Endothelial cell of umbilical vein (primary cell): Measurements from ENCODE around the gene ZDHHC13. TPM values are rescaled to one million over a fixed set of nuclear protein-coding genes. Genes with fewer than 3 reads are reported as not detected.

Experiments
- BruUV-seq: library from RNA; stranded (reverse); fragments of 400-500 nt; replicated peaks from 2 replicates; lab custom pipeline; 2021; lab: Mats Ljungman, UMichigan
- CTCF ChIA-PET: fragments of 300-600, 350-600 bp; sonication (Branson Sonifier 250); formaldehyde crosslinking; loops from one replicate; lab custom pipeline; 2021; ENCODE audit warnings: antibody characterized with exemption, inconsistent platforms; lab: Charles Lee
- POLR2A ChIA-PET: fragments of 300-600, 350-600 bp; sonication (Branson Sonifier 250); formaldehyde crosslinking; loops from one replicate; lab custom pipeline; 2021; ENCODE audit warnings: antibody characterized with exemption, inconsistent platforms; lab: Charles Lee
- DNase-seq: peaks from one replicate; pipeline ENCODE4 v3.0.0-alpha.2; 2011; ENCODE audit warnings: low read depth, low spot score
- FAIRE-seq: peaks from 2 replicates; lab custom pipeline; 2011; peaks lifted over from hg19 to GRCh38; lab: Jason Lieb, UNC
- H2AFZ ChIP-seq: 2 replicates; pipeline ENCODE4 v1.6.0; 2012; ENCODE audit warnings: low read depth, low read length, control low read depth, inconsistent platforms
- H3K27ac ChIP-seq: 2 replicates; pipeline ENCODE4 v1.5.1; 2011; ENCODE audit warnings: low read depth, mild to moderate bottlenecking, control low read depth, low read length, moderate library complexity; ENCODE audit not compliant: insufficient read depth
- H3K27me3 ChIP-seq, 2 experiments: 2 replicates each; pipeline versions ENCODE4 v1.6.0 to v1.6.1; 2011; ENCODE audit warnings: low read length in 2 of 2, mixed read lengths in 1 of 2; ENCODE audit not compliant: control insufficient read depth in 2 of 2, insufficient read depth in 2 of 2
- H3K36me3 ChIP-seq, 2 experiments: 2 replicates in 1 of 2; 3 replicates in 1 of 2; pipeline ENCODE4 v1.5.1; 2011; ENCODE audit warnings: low read length in 2 of 2, mild to moderate bottlenecking in 1 of 2, moderate library complexity in 1 of 2; ENCODE audit not compliant: control insufficient read depth in 2 of 2, insufficient read depth in 2 of 2; ENCODE audit errors: extremely low read depth in 1 of 2
- H3K4me1 ChIP-seq: 3 replicates; pipeline ENCODE4 v1.5.1; 2011; ENCODE audit warnings: mild to moderate bottlenecking, low read length; ENCODE audit not compliant: control insufficient read depth, insufficient read depth; ENCODE audit errors: extremely low read depth
- H3K4me2 ChIP-seq: 2 replicates; pipeline ENCODE4 v1.6.1; 2011; ENCODE audit warnings: low read length, control low read depth, mixed read lengths; ENCODE audit not compliant: insufficient read depth
- H3K4me3 ChIP-seq, 3 experiments: fragments of 200-600 bp in 1 of 3; sonication (generic), shearing (Covaris generic) in 1 of 3; replicated peaks in 1 of 3; 2 replicates each; pipeline ENCODE4 v1.5.1; 2011 to 2016; ENCODE audit warnings: control low read depth in 3 of 3, low read length in 3 of 3, mild to moderate bottlenecking in 2 of 3, inconsistent platforms in 1 of 3, low read depth in 1 of 3, moderate library complexity in 1 of 3; ENCODE audit not compliant: insufficient read depth in 1 of 3
- H3K79me2 ChIP-seq: 2 replicates; pipeline ENCODE4 v1.6.0; 2012; ENCODE audit warnings: low read length, inconsistent platforms; ENCODE audit not compliant: control insufficient read depth, insufficient read depth
- H3K9ac ChIP-seq: replicated peaks from 2 replicates; pipeline ENCODE3; 2011; ENCODE audit warnings: low read length, control low read depth; ENCODE audit not compliant: insufficient read depth; ENCODE audit errors: extremely low read depth
- H3K9me1 ChIP-seq: replicated peaks from 3 replicates; pipeline ENCODE4 v1.6.0; 2011; ENCODE audit warnings: mild to moderate bottlenecking, low read length; ENCODE audit not compliant: control insufficient read depth, insufficient read depth; ENCODE audit errors: extremely low read depth
- H3K9me3 ChIP-seq: replicated peaks from 2 replicates; pipeline ENCODE4 v1.5.1; 2012; ENCODE audit warnings: low read length, inconsistent platforms; ENCODE audit not compliant: control insufficient read depth, insufficient read depth
- H4K20me1 ChIP-seq: replicated peaks from 2 replicates; pipeline ENCODE3; 2011; ENCODE audit warnings: mild to moderate bottlenecking, low read length; ENCODE audit not compliant: control insufficient read depth, insufficient read depth; ENCODE audit errors: extremely low read depth
- EZH2 ChIP-seq: IDR thresholded peaks from 2 replicates; pipeline ENCODE4 v1.6.1; 2012; ENCODE audit warnings: borderline replicate concordance, low read depth, mild to moderate bottlenecking, moderate library complexity, low read length, inconsistent platforms; ENCODE audit not compliant: severe bottlenecking
- FOS ChIP-seq: IDR thresholded peaks from 2 replicates; pipeline ENCODE4 v1.6.1; 2011; ENCODE audit warnings: mild to moderate bottlenecking, low read length, moderate library complexity, borderline replicate concordance; ENCODE audit not compliant: insufficient read depth
- GATA2 ChIP-seq: IDR thresholded peaks from 2 replicates; pipeline ENCODE4 v1.7.0; 2011; ENCODE audit warnings: low read depth, mild to moderate bottlenecking, moderate library complexity, mixed read lengths, low read length; ENCODE audit not compliant: insufficient read length, insufficient read depth
- JUN ChIP-seq: IDR thresholded peaks from 2 replicates; pipeline ENCODE4 v1.6.1; 2011; ENCODE audit warnings: borderline replicate concordance, low read depth; ENCODE audit not compliant: insufficient read length, insufficient read depth
- MYC ChIP-seq: IDR thresholded peaks from one replicate; pipeline ENCODE4 v1.6.1; 2011; ENCODE audit warnings: mild to moderate bottlenecking, low read depth, low read length
- POLR2A ChIP-seq: IDR thresholded peaks from 2 replicates; pipeline ENCODE4 v1.6.1; 2012; ENCODE audit warnings: low read depth, mild to moderate bottlenecking, control low read depth, low read length
- POLR2AphosphoS5 ChIP-seq: IDR thresholded peaks from 2 replicates; pipeline ENCODE4 v1.6.1; 2012; ENCODE audit warnings: low read depth, mild to moderate bottlenecking, control low read depth, low read length, moderate library complexity; ENCODE audit not compliant: insufficient read depth
- dilution Hi-C: fragments of 300-500 bp; cut with MboI; formaldehyde crosslinking; loops from one replicate; pipeline ENCODE4 v1.15.0; 2019; ENCODE audit warnings: low sequenced_read_pairs; ENCODE audit not compliant: extremely low pct_ligation_motif_present
- intact Hi-C: fragments of 100-400 bp; cut with micrococcal nuclease; formaldehyde crosslinking; loops from one replicate; pipeline ENCODE4 v1.10.0; 2022
- polyA plus RNA-seq, 4 experiments: library from polyadenylated mRNA; depleted of rRNA in 3 of 4; stranded (reverse) in 3 of 4; unstranded in 1 of 4; fragments of >200 nt; gene quantifications; 2 replicates each; pipeline versions ENCODE4 v1.2.1 to v1.2.3, GENCODE V29; 2011 to 2012; ENCODE audit warnings: missing spikeins in 1 of 4
- total RNA-seq: library from RNA; stranded (reverse); gene quantifications from 2 replicates; pipeline ENCODE4 v1.2.3, GENCODE V29; 2021
- TF ChIP-seq, protein P1 (sequence below), 2 donors: IDR thresholded peaks; 1 replicate in 1 of 2; 2 replicates in 1 of 2; pipeline ENCODE4 v1.5.1; 2011; ENCODE audit warnings: low read length in 2 of 2, mild to moderate bottlenecking in 2 of 2, moderate library complexity in 2 of 2, control low read depth in 1 of 2, inconsistent platforms in 1 of 2, low read depth in 1 of 2; ENCODE audit not compliant: insufficient read depth in 1 of 2; ENCODE audit errors: extremely low read depth in 1 of 2

Gene ZDHHC13
- total and polyA plus RNA-seq, 2 donors (not counting 3 experiments of a cell fraction or from before 2014, with no cell fraction given) = 37.4 to 52.9 TPM

GRCh38 chr11:19187114-19187832, 70.3 kb downstream of the ZDHHC13 start:
- BruUV-seq = no TSS peak
- POLR2A ChIA-PET = no interaction called here
- intact Hi-C loops = no loop called here

GRCh38 chr11:19187833-19188258, 70.9 kb downstream of the ZDHHC13 start:
- no peaks in the 10 kb centered on the region for H3K36me3 ChIP-seq
- no peaks in the 10 kb centered on the region for H3K4me1 ChIP-seq
- no peak overlapping the region for H2AFZ ChIP-seq
- TF ChIP-seq POLR2AphosphoS5 (no peak), JUN (no peak), EZH2 (no peak), FOS (no peak), MYC (no peak)
- TF ChIP-seq, protein P1, sequence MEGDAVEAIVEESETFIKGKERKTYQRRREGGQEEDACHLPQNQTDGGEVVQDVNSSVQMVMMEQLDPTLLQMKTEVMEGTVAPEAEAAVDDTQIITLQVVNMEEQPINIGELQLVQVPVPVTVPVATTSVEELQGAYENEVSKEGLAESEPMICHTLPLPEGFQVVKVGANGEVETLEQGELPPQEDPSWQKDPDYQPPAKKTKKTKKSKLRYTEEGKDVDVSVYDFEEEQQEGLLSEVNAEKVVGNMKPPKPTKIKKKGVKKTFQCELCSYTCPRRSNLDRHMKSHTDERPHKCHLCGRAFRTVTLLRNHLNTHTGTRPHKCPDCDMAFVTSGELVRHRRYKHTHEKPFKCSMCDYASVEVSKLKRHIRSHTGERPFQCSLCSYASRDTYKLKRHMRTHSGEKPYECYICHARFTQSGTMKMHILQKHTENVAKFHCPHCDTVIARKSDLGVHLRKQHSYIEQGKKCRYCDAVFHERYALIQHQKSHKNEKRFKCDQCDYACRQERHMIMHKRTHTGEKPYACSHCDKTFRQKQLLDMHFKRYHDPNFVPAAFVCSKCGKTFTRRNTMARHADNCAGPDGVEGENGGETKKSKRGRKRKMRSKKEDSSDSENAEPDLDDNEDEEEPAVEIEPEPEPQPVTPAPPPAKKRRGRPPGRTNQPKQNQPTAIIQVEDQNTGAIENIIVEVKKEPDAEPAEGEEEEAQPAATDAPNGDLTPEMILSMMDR (IDR thresholded peaks at IDR 0.05; ENCODE audit: extremely low read depth in 1 of 2, insufficient read depth in 1 of 2, low read depth in 1 of 2, low read length in 2 of 2) = no peak
- H3K4me2 ChIP-seq = no peak overlapping the region
- CTCF ChIA-PET = no interaction called here
- no peak overlapping the region for H3K4me3 ChIP-seq
- no peak overlapping the region for H3K9ac ChIP-seq
- intact Hi-C loops = no loop called here
- no peak for FAIRE-seq
- H3K27me3 ChIP-seq = no peaks in the 10 kb centered on the region
- no peaks in the 10 kb centered on the region for H3K9me3 ChIP-seq
- no TSS peak for BruUV-seq
- dilution Hi-C loops = no loop called here
- H4K20me1 ChIP-seq = no peaks in the 10 kb centered on the region
- no peak for DNase-seq
- POLR2A ChIA-PET = no interaction called here
- H3K27ac ChIP-seq = no peak overlapping the region
- no peaks in the 10 kb centered on the region for H3K79me2 ChIP-seq
- H3K9me1 ChIP-seq = no peaks in the 10 kb centered on the region

More at GRCh38 chr11:19187114-19187832, 70.3 kb downstream of the ZDHHC13 start:
- CTCF ChIA-PET = interaction anchor here (0.9 kb wide), 1 partner anchor 27 kb away, joined by 4 read pairs; no protein-coding TSS in a partner anchor
- Histone ChIP-seq H4K20me1 (no peaks in the 10 kb centered on the region), H3K9me3 (no peaks in the 10 kb centered on the region), H2AFZ (no peak overlapping the region), H3K9ac (no peak overlapping the region), H3K4me1 (no peaks in the 10 kb centered on the region), H3K36me3 (no peaks in the 10 kb centered on the region), H3K4me3 (no peak overlapping the region), H3K27me3 (no peaks in the 10 kb centered on the region), H3K79me2 (no peaks in the 10 kb centered on the region), H3K27ac (no peak overlapping the region), H3K4me2 (no peak overlapping the region), H3K9me1 (no peaks in the 10 kb centered on the region)
- no peak for TF ChIP-seq EZH2
- TF ChIP-seq FOS = no peak
- TF ChIP-seq MYC = no peak
- no peak for TF ChIP-seq GATA2
- TF ChIP-seq POLR2A = no peak
- dilution Hi-C loops = no loop called here
- DNase-seq (no peak), FAIRE-seq (no peak)
